DMS53 (cell line): Measurements from ENCODE around the gene RBM42.
"Not testable (repeated sequence)": the region's sequence is repeated elsewhere in the genome, so short reads cannot be mapped to it uniquely, and the experiment has no call there.

Source experiments
- DNase-seq: peaks from one replicate; lab custom pipeline; 2025; lab: John Stamatoyannopoulos, UW

Gene RBM42

DNA sequence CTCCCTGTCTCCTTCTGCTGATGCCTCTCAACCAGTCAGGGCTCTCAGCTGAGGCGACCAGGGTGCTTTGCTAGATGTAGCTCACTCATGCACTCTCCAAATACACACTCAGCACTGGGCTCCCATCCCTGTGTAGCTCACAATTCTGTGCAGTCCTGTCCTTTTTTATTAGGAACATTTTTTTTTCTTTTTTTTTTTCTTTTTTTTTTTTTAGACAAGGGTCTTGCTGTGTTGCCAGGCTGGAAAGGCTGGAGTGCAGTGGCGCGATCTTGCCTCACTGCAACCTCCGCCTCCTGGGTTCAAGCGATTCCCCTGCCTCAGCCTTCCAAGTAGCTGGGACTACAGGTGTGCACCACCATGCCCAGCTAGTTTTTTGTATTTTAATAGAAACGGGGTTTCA, 26.0 kb downstream of the RBM42 start:
- DNase-seq: not testable (repeated sequence)

DNA sequence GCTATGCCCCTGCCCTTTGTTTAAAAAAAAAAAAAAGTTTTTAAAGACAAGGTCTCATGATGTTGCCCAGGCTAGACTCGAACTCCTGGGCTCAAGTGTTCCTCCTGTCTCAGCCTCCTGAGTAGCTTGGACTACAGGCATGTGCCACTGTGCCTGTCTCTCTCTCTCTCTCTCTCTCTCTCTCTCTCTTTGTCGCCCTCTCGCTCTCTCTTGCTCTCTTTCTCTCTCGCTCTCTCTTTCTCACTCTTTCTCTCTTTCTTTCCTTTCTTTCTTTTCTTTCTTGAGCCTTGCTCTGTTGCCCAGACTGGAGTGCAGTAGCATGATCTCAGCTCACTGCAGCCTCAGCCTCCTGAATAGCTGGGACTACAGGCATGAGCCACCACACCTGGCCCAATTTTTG, 26.8 kb downstream of the RBM42 start:
- no peak for DNase-seq

DNA sequence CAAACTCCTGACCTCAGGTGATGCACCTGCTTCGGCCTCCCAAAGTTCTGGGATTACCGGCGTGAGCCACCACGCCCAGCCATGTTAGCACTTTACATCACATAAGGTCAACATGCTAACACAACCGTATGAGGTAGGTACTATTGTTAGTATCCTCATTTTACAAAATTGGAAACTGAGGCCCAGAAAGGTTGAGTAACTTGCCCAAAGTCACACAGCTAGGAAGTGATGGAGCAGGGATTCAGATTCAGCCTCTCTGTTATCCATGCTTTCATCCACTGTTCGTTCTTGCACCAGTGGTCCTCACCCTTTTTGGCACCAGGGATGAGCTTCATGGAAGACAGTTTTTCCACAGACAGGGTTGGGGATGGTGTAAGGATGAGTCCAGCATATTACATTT, 27.9 kb downstream of the RBM42 start:
- no peak for DNase-seq

DNA sequence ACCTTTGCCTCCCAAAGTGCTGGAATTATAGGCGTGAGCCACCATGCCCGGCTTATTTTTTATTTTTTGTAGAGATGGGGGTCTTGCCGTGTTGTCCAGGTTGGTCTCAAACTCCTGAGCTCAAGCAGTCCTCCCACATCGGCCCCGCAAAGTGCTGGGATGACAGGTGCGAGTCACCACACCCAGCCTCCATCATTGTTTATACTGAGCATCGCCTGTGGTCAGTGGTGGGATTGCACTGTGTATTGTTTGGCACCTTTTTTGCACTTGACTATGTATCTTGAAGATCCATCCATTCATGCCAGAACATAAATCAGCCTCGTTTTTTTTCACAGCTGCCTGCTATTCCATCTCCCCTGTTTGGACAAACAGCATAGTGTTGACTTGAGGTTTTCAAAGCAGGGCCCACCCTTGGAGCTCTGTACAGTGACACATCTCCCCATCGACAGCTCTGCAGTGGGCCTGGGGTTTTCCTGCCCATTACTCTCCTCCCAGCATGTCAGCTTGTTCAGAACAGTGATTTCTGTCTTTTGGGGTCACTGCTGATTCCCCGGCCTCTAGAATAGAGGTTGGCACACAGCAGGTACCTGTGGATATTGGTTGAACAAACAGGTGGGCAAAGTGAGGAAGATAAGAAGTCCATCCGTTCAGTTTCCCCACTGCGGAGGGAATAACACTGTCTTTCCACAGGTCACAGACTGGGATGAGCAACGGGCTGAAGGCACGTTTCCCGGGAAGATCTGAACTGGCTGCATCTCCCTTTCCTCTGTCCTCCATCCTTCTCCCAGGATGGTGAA, 29.3 kb downstream of the RBM42 start:
- DNase-seq: peak; percentile 45

DNA sequence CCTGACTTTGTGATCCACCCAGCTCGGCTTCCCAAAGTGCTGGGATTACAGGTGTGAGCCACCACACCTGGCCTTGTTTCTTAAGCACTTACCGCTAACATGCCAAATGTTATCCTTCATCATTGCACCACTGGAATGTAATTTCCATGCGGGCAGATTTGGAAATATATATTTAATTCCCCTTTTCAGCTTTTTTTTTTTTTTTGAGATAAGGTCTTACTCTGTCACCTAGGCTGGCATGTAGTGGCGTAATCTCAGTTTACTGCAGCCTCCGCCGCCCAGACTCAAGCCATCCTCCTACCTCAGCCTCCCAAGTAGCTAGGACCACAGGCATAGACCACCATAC, 33.1 kb downstream of the RBM42 start:
- DNase-seq: no peak

DNA sequence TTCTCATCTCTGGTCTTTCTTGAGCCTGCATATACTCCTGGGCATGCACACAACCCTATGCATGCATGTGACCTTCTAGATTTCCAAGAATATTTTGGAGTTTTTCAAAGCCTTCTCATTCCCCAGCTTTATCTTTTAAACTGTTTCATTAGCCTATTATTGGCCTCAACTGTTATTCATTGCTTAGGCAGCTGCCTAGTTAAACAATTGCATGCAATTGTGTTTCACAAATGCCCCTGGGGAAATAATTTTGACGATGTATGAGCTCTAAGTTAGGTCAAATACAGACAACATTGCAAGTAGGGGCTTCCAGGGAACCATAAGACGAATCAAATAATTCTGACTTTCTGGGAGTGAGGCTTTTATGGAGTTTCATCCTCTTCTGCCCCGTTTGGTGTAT, 35.1 kb downstream of the RBM42 start:
- no peak for DNase-seq

DNA sequence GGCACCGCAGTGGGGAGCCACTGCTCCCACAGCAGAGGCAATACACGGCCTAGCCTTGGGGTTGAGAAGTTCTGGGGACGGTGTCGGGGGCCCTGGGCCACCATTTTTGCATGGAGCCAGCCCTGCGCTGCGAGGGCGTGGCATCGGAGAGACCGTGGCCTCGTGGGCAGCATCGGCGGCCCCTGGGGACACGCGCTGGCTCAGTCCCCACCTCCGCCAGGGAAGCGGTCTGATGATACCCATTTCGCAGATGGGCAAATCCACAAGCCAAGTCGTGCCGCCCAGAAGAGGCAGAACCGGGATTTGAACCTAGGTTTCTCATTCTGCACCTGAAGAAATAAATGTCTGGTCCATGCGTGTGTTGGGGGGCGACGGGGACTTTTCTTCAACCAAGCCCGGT, 36.3 kb downstream of the RBM42 start:
- DNase-seq: no peak

DNA sequence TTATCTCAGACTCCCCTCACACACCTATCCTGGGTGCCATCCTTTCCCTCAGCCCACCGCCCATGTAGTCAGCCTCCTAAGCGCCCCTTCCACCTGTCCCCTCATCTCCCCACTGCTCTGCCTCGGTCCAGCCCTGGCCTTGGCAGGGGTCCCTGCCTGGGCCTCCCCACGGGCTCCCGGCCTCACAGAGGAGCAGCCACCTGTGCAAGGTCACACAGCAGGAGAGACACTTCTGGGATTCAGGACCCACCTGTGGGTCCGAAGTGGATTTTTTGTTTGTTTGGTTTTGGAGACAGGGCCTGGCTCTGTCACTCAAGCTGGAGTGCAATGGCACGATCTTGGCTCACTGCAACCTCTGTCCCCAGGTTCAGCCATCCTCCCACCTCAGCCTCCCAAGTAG, 36.8 kb downstream of the RBM42 start:
- DNase-seq: no peak

DNA sequence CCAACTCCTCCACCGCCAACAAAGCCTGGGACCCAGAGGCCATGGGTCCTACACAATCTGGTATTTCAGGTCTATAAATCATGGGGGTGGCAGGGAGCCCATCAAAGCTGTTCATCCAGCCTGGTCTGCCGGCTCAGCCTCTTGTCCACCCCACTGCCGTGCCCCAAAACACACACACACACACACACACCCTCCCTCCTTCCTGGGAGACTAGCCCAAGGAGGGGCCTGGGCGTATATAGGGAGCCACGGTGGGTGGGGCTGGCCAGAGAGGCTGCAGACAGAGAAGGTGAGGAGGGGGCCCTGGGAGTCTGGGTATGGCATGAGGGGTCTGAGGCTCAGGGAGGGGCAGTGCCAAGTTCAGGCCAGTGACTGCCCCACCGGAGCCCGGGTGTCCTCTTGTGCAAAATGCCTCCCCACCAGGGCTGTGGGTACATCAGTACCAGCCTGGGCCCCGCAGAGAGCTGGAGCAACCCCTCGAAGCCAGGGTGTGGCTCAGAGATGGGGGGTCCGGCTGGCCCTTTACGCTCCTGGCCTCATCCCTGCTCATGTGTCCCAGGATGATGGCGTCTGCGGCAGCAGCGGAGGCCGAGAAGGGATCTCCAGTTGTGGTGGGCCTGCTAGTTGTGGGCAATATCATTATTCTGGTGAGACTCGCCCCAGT, 37.5 kb downstream of the RBM42 start, which contains the start of gene UPK1A:
TSS of gene UPK1A (plus strand) at position 267 of the 663 bp plus-strand sequence. CDS start at position 563, 296 bp downstream.
- no peak for DNase-seq

DNA sequence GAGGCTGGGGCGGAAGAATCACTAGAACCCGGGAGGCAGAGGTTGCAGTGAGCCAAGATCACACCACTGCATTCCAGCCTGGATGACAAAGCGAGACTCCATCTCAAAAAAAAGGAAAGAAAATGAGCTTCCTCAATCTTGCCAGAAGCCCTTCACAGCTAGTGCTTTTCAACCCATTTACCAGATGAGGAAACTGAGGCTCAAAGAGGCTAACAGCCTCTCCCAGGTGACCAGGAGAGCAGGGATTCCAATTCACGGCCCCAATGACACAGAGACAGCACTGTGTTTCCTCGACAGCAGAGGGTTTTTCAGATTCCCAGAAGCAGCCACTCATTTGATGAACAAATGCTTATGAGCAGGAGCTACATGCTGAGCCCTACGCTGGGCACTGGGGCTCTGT, 40.7 kb downstream of the RBM42 start:
- DNase-seq: no peak

DNA sequence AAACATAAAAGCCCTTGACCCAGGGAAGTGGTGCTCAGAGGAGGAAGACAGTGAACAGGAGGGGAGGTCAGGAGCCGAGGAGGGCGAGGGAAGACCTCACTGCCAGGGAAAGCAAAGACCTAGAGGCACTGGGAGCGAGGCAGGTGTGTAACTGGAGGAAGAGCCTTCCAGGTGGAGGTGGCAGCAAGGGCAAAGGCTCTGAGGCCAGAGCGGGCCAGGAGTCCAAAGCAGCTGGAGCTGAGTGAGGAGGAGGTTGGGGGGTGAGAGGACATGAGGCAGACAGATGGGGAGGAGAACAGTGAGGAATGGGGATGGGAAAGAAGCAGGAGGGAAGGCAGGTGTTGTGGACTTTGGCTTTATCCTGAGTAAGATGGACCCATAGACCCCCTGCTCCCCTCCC, 41.1 kb downstream of the RBM42 start:
- peak; percentile 41 for DNase-seq

DNA sequence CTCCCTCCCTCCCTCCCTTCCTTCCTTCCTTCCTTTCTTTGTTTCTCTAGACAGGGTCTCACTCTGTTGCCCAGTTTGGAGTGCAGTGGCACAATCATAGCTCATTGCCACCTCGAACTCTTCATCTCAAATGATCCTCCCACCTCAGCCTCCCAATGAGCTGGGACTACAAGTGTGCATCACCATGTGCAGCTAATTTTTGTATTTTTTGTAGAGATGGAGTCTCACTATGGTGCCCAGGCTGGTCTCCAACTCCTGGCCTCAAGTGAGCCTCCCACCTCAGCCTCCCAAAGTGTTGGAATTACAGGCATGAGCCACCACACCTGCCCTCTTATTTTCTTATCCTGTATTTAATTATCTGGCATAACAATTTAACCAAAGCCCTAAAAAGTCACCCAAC, 41.9 kb downstream of the RBM42 start:
- DNase-seq: no peak

DNA sequence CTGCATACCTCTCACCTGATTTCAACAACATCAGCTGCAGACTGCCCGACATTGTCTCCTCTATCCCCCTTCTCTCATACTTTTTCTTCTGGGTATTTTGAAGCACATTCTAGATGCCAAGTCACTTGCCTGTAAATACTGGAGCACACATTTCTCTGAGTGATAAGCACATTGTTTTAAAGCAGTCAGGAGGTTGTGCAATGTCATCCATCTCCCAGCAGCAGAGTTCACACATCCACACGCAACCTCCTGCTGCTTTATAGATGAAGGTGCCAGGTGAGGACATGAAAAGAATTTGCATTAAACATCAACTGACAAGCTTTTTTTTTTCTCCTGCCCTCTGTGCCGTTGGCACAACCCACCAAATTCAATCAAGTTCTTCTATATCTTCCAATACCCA, 43.0 kb downstream of the RBM42 start:
- DNase-seq: peak; percentile 39

DNA sequence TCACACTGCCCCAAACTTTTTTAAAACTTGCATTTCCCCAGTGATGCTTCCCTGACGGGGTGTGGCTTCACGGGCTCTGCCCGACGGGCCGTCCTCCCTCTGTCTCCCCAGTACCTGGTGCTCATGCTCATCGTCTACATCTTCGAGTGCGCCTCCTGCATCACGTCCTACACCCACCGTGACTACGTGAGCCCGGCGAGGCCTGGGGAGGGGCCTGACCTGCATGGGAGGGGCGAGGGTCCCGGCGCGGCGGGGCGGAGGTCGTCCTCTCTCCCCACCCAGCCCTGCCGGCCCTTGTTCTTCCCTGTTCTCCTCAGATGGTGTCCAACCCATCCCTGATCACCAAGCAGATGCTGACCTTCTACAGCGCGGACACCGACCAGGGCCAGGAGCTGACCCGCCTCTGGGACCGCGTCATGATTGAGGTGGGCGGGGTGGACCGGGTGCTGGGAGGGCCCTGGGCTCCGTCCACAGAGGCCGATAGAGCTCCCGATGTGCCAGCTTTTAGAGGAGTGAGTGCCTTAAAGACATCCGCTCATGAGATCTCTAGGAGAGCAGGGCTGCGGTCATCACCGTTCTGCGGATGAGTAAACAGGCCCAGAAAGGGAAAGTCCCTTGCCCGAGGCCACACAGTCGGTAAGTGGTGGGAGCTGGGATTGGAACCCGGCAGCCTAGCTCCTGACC, 44.4 kb downstream of the RBM42 start:
- DNase-seq: peak; percentile 92

DNA sequence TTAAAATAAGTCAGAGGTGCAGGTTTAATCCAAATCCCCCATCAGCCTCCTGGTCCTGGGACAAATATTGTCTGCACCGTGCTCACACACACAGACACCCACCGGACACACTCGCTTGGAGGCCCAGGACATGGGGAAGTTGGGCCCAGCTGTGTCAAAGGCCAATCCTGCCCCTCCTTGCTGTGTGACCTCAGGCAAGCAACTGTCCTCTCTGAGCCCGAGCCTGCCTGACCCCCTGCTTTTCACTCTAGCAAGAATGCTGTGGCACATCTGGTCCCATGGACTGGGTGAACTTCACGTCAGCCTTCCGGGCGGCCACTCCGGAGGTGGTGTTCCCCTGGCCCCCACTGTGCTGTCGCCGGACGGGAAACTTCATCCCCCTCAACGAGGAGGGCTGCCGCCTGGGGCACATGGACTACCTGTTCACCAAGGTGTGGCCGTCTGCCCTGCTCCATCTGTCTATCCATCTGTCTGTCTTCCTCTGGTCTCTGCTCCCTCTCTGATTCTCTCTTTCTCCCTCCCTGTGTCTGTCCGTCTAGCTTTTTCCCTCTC, 46.8 kb downstream of the RBM42 start:
- DNase-seq: no peak
